ENCODE measurements around the gene CCDC88B. TPM values are rescaled to one million over a fixed set of nuclear protein-coding genes. Genes with fewer than 3 reads are reported as not detected.

CCDC88B gene
- total and polyA plus RNA-seq, 9 of the 15 experiments (the other 6 are each of a cell fraction or from before 2014, with no cell fraction given): 0.13 to 18.1 (median 7.9) TPM

DNA sequence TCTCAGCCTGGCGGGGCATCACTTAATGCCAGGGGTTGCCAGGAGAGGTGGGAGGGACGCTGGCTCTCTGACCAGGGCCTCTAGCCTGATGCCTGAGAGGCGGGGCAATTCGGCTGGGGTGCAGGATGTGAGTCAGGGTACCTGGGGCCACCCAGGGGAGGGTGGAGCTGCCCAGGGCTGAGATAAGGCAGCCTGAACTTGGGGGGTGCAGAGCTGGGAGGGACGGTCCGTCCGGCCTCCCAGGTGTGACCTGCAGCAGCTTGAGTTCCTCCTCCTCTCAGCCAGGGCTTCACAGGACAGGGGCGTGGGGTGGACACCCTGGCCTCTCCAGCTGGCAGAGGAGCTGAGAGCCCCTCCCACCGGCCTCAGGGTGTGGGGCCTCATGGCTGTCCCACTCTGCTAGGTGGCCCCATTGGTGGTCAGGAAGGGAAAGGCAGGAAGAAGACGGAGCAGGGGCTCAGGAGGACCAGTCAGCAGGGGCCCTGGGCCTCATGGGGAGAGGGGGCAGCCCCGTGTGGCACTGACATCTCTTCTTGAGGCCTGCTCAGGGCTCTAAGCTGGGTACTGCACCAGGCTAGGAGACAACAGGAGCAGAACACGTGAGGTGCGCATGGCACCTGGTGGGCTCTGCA lies 18.0 kb downstream of the CCDC88B start (continued):
- TF ChIP-seq, protein P1, sequence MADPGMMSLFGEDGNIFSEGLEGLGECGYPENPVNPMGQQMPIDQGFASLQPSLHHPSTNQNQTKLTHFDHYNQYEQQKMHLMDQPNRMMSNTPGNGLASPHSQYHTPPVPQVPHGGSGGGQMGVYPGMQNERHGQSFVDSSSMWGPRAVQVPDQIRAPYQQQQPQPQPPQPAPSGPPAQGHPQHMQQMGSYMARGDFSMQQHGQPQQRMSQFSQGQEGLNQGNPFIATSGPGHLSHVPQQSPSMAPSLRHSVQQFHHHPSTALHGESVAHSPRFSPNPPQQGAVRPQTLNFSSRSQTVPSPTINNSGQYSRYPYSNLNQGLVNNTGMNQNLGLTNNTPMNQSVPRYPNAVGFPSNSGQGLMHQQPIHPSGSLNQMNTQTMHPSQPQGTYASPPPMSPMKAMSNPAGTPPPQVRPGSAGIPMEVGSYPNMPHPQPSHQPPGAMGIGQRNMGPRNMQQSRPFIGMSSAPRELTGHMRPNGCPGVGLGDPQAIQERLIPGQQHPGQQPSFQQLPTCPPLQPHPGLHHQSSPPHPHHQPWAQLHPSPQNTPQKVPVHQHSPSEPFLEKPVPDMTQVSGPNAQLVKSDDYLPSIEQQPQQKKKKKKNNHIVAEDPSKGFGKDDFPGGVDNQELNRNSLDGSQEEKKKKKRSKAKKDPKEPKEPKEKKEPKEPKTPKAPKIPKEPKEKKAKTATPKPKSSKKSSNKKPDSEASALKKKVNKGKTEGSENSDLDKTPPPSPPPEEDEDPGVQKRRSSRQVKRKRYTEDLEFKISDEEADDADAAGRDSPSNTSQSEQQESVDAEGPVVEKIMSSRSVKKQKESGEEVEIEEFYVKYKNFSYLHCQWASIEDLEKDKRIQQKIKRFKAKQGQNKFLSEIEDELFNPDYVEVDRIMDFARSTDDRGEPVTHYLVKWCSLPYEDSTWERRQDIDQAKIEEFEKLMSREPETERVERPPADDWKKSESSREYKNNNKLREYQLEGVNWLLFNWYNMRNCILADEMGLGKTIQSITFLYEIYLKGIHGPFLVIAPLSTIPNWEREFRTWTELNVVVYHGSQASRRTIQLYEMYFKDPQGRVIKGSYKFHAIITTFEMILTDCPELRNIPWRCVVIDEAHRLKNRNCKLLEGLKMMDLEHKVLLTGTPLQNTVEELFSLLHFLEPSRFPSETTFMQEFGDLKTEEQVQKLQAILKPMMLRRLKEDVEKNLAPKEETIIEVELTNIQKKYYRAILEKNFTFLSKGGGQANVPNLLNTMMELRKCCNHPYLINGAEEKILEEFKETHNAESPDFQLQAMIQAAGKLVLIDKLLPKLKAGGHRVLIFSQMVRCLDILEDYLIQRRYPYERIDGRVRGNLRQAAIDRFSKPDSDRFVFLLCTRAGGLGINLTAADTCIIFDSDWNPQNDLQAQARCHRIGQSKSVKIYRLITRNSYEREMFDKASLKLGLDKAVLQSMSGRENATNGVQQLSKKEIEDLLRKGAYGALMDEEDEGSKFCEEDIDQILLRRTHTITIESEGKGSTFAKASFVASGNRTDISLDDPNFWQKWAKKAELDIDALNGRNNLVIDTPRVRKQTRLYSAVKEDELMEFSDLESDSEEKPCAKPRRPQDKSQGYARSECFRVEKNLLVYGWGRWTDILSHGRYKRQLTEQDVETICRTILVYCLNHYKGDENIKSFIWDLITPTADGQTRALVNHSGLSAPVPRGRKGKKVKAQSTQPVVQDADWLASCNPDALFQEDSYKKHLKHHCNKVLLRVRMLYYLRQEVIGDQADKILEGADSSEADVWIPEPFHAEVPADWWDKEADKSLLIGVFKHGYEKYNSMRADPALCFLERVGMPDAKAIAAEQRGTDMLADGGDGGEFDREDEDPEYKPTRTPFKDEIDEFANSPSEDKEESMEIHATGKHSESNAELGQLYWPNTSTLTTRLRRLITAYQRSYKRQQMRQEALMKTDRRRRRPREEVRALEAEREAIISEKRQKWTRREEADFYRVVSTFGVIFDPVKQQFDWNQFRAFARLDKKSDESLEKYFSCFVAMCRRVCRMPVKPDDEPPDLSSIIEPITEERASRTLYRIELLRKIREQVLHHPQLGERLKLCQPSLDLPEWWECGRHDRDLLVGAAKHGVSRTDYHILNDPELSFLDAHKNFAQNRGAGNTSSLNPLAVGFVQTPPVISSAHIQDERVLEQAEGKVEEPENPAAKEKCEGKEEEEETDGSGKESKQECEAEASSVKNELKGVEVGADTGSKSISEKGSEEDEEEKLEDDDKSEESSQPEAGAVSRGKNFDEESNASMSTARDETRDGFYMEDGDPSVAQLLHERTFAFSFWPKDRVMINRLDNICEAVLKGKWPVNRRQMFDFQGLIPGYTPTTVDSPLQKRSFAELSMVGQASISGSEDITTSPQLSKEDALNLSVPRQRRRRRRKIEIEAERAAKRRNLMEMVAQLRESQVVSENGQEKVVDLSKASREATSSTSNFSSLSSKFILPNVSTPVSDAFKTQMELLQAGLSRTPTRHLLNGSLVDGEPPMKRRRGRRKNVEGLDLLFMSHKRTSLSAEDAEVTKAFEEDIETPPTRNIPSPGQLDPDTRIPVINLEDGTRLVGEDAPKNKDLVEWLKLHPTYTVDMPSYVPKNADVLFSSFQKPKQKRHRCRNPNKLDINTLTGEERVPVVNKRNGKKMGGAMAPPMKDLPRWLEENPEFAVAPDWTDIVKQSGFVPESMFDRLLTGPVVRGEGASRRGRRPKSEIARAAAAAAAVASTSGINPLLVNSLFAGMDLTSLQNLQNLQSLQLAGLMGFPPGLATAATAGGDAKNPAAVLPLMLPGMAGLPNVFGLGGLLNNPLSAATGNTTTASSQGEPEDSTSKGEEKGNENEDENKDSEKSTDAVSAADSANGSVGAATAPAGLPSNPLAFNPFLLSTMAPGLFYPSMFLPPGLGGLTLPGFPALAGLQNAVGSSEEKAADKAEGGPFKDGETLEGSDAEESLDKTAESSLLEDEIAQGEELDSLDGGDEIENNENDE (IDR thresholded peaks at IDR 0.05; ENCODE audit: low read depth, low read length): no peak
- TF ChIP-seq ELF1 (tag; IDR thresholded peaks at IDR 0.05): no peak
- TF ChIP-seq, protein P2, sequence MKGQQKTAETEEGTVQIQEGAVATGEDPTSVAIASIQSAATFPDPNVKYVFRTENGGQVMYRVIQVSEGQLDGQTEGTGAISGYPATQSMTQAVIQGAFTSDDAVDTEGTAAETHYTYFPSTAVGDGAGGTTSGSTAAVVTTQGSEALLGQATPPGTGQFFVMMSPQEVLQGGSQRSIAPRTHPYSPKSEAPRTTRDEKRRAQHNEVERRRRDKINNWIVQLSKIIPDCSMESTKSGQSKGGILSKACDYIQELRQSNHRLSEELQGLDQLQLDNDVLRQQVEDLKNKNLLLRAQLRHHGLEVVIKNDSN (CRISPR knock-in tag; IDR thresholded peaks at IDR 0.05): no peak
- TF ChIP-seq, protein P3, sequence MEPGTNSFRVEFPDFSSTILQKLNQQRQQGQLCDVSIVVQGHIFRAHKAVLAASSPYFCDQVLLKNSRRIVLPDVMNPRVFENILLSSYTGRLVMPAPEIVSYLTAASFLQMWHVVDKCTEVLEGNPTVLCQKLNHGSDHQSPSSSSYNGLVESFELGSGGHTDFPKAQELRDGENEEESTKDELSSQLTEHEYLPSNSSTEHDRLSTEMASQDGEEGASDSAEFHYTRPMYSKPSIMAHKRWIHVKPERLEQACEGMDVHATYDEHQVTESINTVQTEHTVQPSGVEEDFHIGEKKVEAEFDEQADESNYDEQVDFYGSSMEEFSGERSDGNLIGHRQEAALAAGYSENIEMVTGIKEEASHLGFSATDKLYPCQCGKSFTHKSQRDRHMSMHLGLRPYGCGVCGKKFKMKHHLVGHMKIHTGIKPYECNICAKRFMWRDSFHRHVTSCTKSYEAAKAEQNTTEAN (CRISPR knock-in tag; IDR thresholded peaks at IDR 0.05): no peak
- 0 out of 4 replicates have a peak, but pooled peaks of 1 of the 2 experiments have one; percentile 35 for TF ChIP-seq RCOR1 (IDR thresholded peaks at IDR 0.05; ENCODE audit: borderline replicate concordance in 1 of 2, low read depth in 2 of 2, low read length in 2 of 2)
- TF ChIP-seq MEF2D (tag; conservative IDR thresholded peaks at IDR 0.05; ENCODE audit: low read depth): no peak
- no peak for TF ChIP-seq SNRNP70 (optimal IDR thresholded peaks at IDR 0.05; ENCODE audit: low read depth, low read length)
- no peak for TF ChIP-seq ZFPM2 (CRISPR knock-in tag; IDR thresholded peaks at IDR 0.05)
- TF ChIP-seq BHLHE40 (IDR thresholded peaks at IDR 0.05; ENCODE audit: low read length): peak; percentile 52
- TF ChIP-seq HIVEP1 (CRISPR knock-in tag; IDR thresholded peaks at IDR 0.05): no peak
- no peak for TF ChIP-seq SAFB (IDR thresholded peaks at IDR 0.05; ENCODE audit: borderline replicate concordance, low read depth, low read length)
- TF ChIP-seq, protein P4, sequence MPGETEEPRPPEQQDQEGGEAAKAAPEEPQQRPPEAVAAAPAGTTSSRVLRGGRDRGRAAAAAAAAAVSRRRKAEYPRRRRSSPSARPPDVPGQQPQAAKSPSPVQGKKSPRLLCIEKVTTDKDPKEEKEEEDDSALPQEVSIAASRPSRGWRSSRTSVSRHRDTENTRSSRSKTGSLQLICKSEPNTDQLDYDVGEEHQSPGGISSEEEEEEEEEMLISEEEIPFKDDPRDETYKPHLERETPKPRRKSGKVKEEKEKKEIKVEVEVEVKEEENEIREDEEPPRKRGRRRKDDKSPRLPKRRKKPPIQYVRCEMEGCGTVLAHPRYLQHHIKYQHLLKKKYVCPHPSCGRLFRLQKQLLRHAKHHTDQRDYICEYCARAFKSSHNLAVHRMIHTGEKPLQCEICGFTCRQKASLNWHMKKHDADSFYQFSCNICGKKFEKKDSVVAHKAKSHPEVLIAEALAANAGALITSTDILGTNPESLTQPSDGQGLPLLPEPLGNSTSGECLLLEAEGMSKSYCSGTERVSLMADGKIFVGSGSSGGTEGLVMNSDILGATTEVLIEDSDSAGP (CRISPR knock-in tag; IDR thresholded peaks at IDR 0.05): no peak
